COR-L47 (cell line): ENCODE results near the gene SLC8A1.

Source experiments
- DNase-seq: peaks from one replicate; lab custom pipeline; 2025; lab: John Stamatoyannopoulos, UW

SLC8A1 gene

GRCh38 chr2:40155728-40156127 is 296.2 kb downstream of the SLC8A1 start:
- no peak for DNase-seq

GRCh38 chr2:40150266-40150665 is 301.6 kb downstream of the SLC8A1 start:
- no peak for DNase-seq

DNA sequence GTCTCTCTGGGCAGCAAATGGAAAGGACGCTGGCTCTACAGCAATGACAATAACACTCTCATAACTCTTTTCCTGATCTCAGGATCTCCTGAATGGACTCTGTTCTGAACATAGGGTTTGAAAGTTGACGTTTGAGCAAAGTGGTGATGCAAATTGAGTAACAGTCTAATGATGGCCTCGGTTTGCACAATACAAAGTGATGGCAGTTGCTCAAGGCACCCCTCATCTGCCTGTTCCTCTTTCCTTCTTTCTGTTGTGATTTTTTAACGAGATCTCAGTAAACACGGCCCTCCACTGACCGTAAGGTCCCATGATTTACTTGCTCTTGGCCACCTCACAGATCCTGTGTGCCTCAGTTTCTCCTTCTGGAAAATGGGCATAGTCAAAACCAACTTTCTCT is 303.6 kb downstream of the SLC8A1 start:
- no peak for DNase-seq

GRCh38 chr2:40147360-40147759 is 304.5 kb downstream of the SLC8A1 start:
- DNase-seq: no peak

- no peak for DNase-seq
Measured at GRCh38 chr2:40144022-40144421, 307.9 kb downstream of the SLC8A1 start.

DNA sequence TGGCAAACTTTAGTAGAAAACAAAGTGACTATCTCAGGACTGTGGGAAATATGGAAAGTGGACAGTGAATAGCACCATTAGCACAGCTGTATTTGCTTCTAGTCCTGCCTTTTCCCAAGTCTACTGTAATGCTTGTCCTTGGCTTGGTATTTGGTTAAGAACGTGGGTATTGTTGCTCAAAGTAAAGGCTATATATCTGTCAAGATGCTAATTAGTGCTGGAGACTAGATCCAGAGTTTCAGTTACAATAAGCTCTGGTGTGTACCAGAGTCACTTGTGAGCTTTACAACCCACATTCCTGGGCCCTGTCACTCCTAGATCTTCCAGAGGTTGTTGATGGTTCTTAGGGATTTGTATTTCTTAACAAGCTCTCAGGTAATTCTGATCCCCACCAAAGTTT is 313.6 kb downstream of the SLC8A1 start:
- no peak for DNase-seq

DNA sequence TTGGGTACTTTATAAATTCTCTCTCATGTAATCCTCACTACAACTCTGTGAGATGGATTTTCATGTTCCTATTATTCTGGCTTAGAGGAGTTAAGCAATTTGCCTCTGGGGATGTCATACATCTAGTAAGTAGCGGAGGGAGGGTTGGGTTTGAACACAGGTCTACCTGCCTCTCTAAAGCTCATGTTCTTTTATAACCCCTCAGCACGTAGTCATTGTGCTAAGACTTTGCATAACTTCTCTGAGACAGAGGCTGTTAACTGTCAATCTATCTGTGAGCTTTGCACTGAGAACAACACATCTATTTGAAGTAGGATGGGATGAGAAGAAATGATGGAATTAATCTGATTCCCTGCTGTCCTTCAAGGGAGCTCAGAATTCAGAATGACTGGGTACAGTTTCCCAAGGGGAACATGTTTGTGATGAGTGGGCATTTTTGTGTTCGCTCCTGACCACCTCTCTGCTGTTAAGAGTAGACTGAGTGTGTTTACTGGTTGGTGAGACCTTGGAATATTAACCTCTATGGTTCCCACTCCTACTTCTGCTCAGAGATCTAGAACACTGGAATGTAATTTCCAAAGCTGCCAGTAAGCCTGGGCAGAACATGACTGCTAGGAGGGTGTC is 320.7 kb downstream of the SLC8A1 start:
- no peak for DNase-seq

DNA sequence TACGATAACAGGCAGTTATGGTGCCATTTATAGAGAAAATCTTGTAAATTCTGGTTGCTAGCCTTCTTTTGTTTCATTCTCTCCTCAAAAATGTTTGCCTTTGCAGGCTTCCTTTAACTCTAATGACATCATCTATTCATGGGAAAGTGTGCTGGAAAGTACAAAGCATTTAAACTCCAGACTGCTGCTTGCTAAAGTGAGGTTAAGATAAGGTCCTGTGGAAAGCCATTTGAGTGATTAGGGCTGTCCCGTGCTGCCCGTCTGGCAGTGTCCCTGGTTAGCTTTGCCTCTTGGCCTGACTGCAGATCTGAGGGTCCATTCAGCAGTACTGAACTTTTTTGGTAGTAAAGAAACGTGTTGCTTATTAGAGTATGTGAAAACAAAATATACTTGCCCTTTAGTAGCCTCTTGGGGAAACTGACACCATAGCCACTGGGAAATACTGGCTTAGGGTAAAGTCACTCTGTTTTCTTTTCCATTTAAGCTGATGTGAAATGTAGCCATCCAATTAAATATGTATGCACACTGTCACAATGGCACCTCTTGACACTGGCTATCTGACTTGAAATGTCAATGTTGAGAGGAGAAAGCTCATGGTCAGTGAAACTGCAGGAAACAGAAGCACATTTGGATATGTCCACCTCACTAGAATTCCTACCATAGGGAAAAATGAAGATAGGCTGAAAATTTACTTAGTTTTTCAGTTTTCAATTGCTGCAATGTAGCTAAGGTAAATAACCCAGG is 321.5 kb downstream of the SLC8A1 start:
- no peak for DNase-seq

GRCh38 chr2:40129725-40130124 is 322.2 kb downstream of the SLC8A1 start:
- no peak for DNase-seq

DNA sequence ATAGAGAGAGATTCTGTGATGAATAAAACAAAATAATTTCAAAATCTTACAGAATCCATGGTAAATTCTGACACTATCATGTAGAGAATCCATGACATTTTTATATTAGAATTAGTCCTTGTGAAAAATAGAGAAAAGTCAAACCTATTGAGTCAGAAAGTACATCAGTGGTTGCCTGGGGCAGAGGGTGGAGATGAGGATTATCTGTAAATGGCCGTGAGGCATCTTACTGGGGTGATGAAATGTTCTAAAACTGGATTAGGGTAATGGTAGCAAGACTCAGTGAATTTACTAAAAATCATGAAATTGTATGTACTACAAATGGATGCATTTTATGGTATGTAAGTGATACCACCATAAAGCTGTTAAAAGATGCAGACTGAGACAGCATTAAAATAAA is 323.1 kb downstream of the SLC8A1 start:
- no peak for DNase-seq

DNA sequence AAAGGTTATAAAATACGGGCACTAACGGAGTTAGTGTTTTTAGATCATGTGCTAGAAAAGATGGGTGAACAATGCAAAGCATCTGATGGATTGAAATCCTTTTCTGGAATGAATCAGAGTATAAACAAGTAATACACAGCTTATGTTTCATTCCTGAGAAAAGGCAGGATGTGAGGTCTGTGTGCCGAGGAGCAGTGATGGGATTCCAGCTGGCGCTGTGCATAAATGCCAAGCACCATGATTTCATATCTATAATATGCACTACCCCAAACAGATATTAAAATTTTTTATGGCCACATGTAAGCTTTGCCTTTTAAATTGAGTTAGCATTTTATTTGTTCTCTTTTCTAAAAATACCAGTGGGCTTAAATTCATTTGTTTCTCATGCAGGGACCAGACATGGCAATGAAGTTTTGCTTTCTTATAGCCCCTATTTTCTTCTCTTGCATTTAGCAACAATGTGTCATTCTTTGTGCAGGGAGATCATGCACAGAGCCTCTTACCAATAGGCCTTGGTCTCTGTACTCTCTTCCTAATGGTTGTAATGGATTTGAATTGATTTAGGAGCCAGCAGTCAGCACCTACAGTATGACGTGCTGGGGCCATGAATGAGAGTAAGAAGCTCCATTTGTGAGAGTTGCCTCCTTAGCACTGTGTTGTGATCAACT is 323.9 kb downstream of the SLC8A1 start:
- no peak for DNase-seq

DNA sequence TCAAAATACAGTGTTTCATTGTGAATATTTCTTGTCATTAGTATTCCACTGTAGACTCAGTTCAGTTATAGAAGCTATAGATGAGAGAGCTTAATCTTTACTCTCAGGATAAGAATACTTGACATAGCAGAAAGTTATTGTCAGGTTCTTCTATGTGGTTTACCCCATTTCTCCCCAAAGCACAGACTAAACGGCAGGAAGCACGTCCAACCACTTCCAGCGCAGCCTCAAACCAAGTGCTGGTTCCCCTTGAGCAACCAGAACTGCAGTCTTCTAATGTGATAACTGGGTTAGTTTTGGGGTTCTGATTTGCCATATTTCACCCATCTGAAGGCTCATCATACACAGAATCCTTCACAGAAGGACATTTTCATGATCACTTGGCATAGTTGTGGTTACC is 324.7 kb downstream of the SLC8A1 start:
- no peak for DNase-seq

GRCh38 chr2:40126006-40126405 is 325.9 kb downstream of the SLC8A1 start:
- no peak for DNase-seq

- no peak for DNase-seq
Measured at GRCh38 chr2:40123746-40124145, 328.1 kb downstream of the SLC8A1 start.

GRCh38 chr2:40123326-40123725 is 328.6 kb downstream of the SLC8A1 start:
- no peak for DNase-seq

DNA sequence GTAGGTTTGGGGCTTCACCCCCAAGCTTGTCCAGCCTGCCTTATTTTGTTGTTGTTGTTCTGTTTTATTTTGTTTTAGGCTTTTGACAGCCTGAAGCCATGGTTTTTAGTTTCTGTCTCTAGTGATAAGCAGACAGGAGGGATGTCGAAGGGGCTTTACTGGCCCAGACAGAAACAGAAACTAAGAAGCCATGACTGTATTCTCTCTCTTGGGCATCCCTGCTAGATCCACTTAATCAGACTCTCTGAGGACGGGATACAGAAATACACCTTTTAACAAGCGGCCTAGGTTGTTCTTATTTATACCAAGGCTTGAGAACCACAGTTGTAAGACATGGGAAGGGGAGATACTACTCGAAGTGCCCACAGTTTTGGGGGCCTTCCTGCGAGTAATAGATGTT is 330.9 kb downstream of the SLC8A1 start:
- no peak for DNase-seq

DNA sequence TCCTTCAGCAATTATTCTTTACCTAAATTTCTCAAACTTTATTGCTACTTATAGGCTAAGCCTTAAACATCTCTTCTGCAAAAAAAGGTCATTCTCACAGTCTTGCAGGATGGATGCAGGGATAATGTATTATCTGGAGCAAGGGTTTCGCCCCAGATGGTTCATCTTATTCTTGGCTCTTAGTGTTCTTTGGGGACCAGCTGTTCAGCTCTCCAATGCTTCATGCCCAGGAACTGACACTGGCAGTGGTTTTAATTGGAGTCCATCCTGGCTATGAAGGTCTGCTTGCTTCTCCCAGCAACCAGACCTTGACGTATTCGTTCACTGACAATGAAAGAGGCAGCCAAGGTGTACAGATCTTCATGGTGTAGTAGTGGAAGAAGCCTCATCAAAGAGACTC is 331.9 kb downstream of the SLC8A1 start:
- DNase-seq: no peak

- DNase-seq: no peak
Measured at GRCh38 chr2:40118622-40119021, 333.3 kb downstream of the SLC8A1 start.

GRCh38 chr2:40115894-40116293 is 336.0 kb downstream of the SLC8A1 start:
- DNase-seq: no peak

GRCh38 chr2:40115348-40115747 is 336.5 kb downstream of the SLC8A1 start:
- DNase-seq: no peak

DNA sequence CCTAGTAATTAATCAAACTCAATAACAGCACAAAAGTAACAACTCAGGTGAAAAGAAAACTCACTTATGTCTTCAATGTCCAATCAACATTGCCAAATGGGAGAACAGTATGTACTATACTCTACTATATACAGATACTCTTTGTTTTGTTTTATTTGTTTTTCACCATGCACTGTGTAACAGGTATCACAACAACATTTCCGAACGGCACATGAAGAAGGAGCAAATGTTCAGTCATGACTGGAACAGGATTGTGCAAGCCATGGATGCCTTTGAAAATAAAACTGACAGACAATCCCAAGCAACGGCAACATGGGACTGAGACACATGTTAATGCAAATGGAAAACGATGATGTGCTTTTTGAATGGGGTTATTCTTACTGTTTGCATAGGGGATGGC is 337.9 kb downstream of the SLC8A1 start:
- DNase-seq: no peak

DNA sequence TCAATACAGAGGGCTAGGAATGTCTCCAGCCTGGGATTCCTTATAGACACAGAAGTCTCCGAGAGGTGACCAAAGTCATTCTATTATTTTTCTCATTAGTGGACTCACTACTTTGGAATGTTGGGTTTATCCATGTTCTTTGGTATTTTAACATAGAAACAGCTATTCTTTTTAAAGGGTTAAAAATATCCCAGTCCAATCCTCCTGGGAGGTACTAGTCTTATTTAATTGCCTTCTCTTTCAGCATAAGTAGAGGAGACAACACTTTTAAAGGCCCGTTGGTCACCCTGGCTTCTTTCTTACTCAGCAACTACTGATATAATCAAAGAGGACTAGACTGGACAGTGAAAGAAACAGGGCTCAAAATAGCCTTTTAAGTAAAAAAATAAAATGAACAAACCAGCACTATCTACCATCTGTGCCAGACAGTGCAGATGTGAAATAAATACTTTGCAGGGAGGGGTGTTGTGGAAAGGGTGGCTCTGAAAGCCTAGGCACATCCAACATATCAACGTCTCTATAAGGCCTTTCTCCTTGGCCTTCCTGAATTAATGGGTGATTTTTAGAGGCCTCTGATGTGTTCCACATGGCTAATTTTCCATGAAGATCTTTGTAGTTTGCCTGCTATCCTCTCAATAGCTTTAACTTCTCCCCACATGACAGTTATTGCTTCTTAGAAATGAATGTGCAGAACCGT is 338.5 kb downstream of the SLC8A1 start:
- no peak for DNase-seq

DNA sequence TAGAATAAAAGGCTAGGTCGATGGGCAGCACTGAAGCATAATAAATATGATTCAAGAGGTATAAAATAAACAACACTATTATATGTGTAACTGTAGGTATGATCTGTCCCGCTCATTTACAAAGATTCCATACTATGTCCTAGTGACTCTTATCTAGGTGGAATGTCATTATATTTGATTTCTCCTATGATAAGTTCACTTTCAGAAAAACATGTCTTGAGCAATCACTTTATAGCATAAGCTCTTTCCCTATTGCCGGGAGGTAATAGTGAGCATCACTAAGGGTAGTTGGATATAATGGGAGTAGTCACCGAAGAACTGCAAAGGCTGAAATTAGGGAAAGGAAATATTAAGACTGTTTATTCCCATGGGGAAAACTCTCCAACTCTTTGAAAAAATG is 342.5 kb downstream of the SLC8A1 start:
- no peak for DNase-seq
